GM21723 (cell line): Measurements from ENCODE around the gene PPM1H.
A peak's percentile ranks its signal among the peaks of the same experiment; 100 is the strongest.
"Not testable (repeated sequence)": the region's sequence is repeated elsewhere in the genome, so short reads cannot be mapped to it uniquely, and the experiment has no call there.

Experiments used
- ATAC-seq: cut with Tn5 transposase; IDR thresholded peaks from one replicate; pipeline ENCODE4 v1.9.1; 2021; ENCODE audit warnings: mild to moderate bottlenecking, moderate library complexity; ENCODE audit not compliant: unreplicated experiment

PPM1H gene

GRCh38 chr12:62934799-62935674 lies at the start of gene PPM1H:
TSS of gene PPM1H (minus strand) at chr12:62935150. CDS start at chr12:62934736, 414 bp downstream.
- peak; percentile 81 for ATAC-seq

GRCh38 chr12:62983594-62983993 lies 48.6 kb upstream of the PPM1H start:
- ATAC-seq, result no peak

GRCh38 chr12:62978768-62979167 lies 43.8 kb upstream of the PPM1H start:
- no peak for ATAC-seq

GRCh38 chr12:62977883-62978282 lies 42.9 kb upstream of the PPM1H start:
- no peak for ATAC-seq

GRCh38 chr12:62977418-62977817 lies 42.5 kb upstream of the PPM1H start:
- ATAC-seq, result no peak

GRCh38 chr12:62976110-62976662 lies 41.2 kb upstream of the PPM1H start:
- no peak for ATAC-seq

- ATAC-seq, result no peak
Observed at GRCh38 chr12:62971769-62972525, 37.0 kb upstream of the PPM1H start.

- ATAC-seq, result no peak
Observed at GRCh38 chr12:62969695-62970094, 34.7 kb upstream of the PPM1H start.

- ATAC-seq, result no peak
Observed at GRCh38 chr12:62967701-62968100, 32.8 kb upstream of the PPM1H start.

- ATAC-seq, result no peak
Observed at GRCh38 chr12:62966990-62967506, 32.1 kb upstream of the PPM1H start.

GRCh38 chr12:62966446-62966989 lies 31.6 kb upstream of the PPM1H start:
- ATAC-seq, result not testable (repeated sequence)

GRCh38 chr12:62965700-62966099 lies 30.8 kb upstream of the PPM1H start:
- ATAC-seq, result not testable (repeated sequence)

- ATAC-seq, result not testable (repeated sequence)
Observed at GRCh38 chr12:62965242-62965641, 30.3 kb upstream of the PPM1H start.

- no peak for ATAC-seq
Observed at GRCh38 chr12:62963486-62964041, 28.6 kb upstream of the PPM1H start.

GRCh38 chr12:62960324-62960723 lies 25.4 kb upstream of the PPM1H start:
- ATAC-seq, result no peak

GRCh38 chr12:62959745-62960144 lies 24.8 kb upstream of the PPM1H start:
- no peak for ATAC-seq

GRCh38 chr12:62957233-62957953 lies 22.4 kb upstream of the PPM1H start:
- ATAC-seq, result no peak

GRCh38 chr12:62955678-62956077 lies 20.7 kb upstream of the PPM1H start:
- ATAC-seq, result no peak

GRCh38 chr12:62950317-62950716 lies 15.4 kb upstream of the PPM1H start:
- no peak for ATAC-seq

- ATAC-seq, result no peak
Observed at GRCh38 chr12:62948123-62948522, 13.2 kb upstream of the PPM1H start.
